AG08395 (cell line): Measurements from ENCODE around the gene SH3BGR.

Experiments used
- DNase-seq: peaks from one replicate; pipeline ENCODE4 v3.0.0; 2012; ENCODE audit warnings: mixed read lengths, low spot score

SH3BGR gene

GRCh38 chr21:39456665-39457064 is 4.9 kb downstream of the SH3BGR start:
- DNase-seq = no peak

GRCh38 chr21:39461419-39461818 is 9.6 kb downstream of the SH3BGR start:
- no peak for DNase-seq

GRCh38 chr21:39463308-39463707 is 11.5 kb downstream of the SH3BGR start:
- DNase-seq = no peak

- DNase-seq = no peak
Measured at GRCh38 chr21:39466584-39466983, 14.8 kb downstream of the SH3BGR start.

- no peak for DNase-seq
Measured at GRCh38 chr21:39467746-39468145, 16.0 kb downstream of the SH3BGR start.

- DNase-seq = no peak
Measured at GRCh38 chr21:39468559-39468958, 16.8 kb downstream of the SH3BGR start.

- DNase-seq = no peak
Measured at GRCh38 chr21:39471598-39471997, 19.8 kb downstream of the SH3BGR start.

GRCh38 chr21:39472786-39473185 is 21.0 kb downstream of the SH3BGR start:
- no peak for DNase-seq

GRCh38 chr21:39474611-39475010 is 22.8 kb downstream of the SH3BGR start:
- DNase-seq = no peak

GRCh38 chr21:39479164-39479813 is 27.5 kb downstream of the SH3BGR start:
- DNase-seq = no peak

GRCh38 chr21:39479814-39480182 is 28.0 kb downstream of the SH3BGR start:
- DNase-seq = no peak

- DNase-seq = no peak
Measured at GRCh38 chr21:39480271-39480670, 28.5 kb downstream of the SH3BGR start.

GRCh38 chr21:39481886-39482285 is 30.1 kb downstream of the SH3BGR start:
- no peak for DNase-seq

GRCh38 chr21:39483917-39484316 is 32.1 kb downstream of the SH3BGR start:
- DNase-seq = no peak

GRCh38 chr21:39484711-39485276 is 33.0 kb downstream of the SH3BGR start:
- DNase-seq = no peak

- no peak for DNase-seq
Measured at GRCh38 chr21:39489380-39489924, 37.7 kb downstream of the SH3BGR start.

GRCh38 chr21:39499156-39499555 is 47.4 kb downstream of the SH3BGR start:
- no peak for DNase-seq

- DNase-seq = no peak
Measured at GRCh38 chr21:39502631-39503030, 50.9 kb downstream of the SH3BGR start.

GRCh38 chr21:39503123-39503762 is 51.5 kb downstream of the SH3BGR start:
- DNase-seq = no peak

GRCh38 chr21:39504230-39504629 is 52.5 kb downstream of the SH3BGR start:
- DNase-seq = no peak

- no peak for DNase-seq
Measured at GRCh38 chr21:39510240-39510639, 58.5 kb downstream of the SH3BGR start.

- DNase-seq = no peak
Measured at GRCh38 chr21:39511102-39511501, 59.3 kb downstream of the SH3BGR start.

- DNase-seq = no peak
Measured at GRCh38 chr21:39513735-39514134, 62.0 kb downstream of the SH3BGR start.
